SJCRH30 (cell line): ENCODE measurements around the gene TBC1D10A. TPM values are rescaled to one million over a fixed set of nuclear protein-coding genes. Genes with fewer than 3 reads are reported as not detected.

Source experiments
- DNase-seq, 2 experiments: peaks; one replicate each; pipeline ENCODE4 v3.0.0-alpha.2; 2015 to 2020
- H3K27ac ChIP-seq: fragments of 250-450 bp; sonication (Bioruptor Pico); 2 replicates; pipeline ENCODE4 v1.5.1; 2020; ENCODE audit warnings: mild to moderate bottlenecking, moderate library complexity
- H3K27me3 ChIP-seq: fragments of 250-450 bp; sonication (Bioruptor Pico); 2 replicates; pipeline ENCODE4 v1.5.1; 2020; ENCODE audit warnings: mild to moderate bottlenecking, moderate library complexity
- H3K36me3 ChIP-seq: fragments of 250-450 bp; sonication (Bioruptor Pico); 2 replicates; pipeline ENCODE4 v1.5.1; 2020; ENCODE audit warnings: mild to moderate bottlenecking, moderate library complexity
- H3K4me1 ChIP-seq: fragments of 250-450 bp; sonication (Bioruptor Pico); 2 replicates; pipeline ENCODE4 v1.5.1; 2020; ENCODE audit warnings: mild to moderate bottlenecking, moderate library complexity
- H3K4me3 ChIP-seq: fragments of 250-450 bp; sonication (Bioruptor Pico); 2 replicates; pipeline ENCODE4 v1.5.1; 2020; ENCODE audit warnings: mild to moderate bottlenecking, moderate library complexity
- H3K9me3 ChIP-seq: fragments of 250-450 bp; sonication (Bioruptor Pico); replicated peaks from 2 replicates; pipeline ENCODE4 v1.5.1; 2020; ENCODE audit warnings: mild to moderate bottlenecking, moderate library complexity
- total RNA-seq: library from RNA; depleted of rRNA; stranded (reverse); fragments of >200 nt; shearing (Covaris generic); gene quantifications from 2 replicates; pipeline ENCODE4 v1.2.3, GENCODE V29; 2014

TBC1D10A gene
- total RNA-seq, 1 experiment from 2014 or later = 5.8 TPM

DNA sequence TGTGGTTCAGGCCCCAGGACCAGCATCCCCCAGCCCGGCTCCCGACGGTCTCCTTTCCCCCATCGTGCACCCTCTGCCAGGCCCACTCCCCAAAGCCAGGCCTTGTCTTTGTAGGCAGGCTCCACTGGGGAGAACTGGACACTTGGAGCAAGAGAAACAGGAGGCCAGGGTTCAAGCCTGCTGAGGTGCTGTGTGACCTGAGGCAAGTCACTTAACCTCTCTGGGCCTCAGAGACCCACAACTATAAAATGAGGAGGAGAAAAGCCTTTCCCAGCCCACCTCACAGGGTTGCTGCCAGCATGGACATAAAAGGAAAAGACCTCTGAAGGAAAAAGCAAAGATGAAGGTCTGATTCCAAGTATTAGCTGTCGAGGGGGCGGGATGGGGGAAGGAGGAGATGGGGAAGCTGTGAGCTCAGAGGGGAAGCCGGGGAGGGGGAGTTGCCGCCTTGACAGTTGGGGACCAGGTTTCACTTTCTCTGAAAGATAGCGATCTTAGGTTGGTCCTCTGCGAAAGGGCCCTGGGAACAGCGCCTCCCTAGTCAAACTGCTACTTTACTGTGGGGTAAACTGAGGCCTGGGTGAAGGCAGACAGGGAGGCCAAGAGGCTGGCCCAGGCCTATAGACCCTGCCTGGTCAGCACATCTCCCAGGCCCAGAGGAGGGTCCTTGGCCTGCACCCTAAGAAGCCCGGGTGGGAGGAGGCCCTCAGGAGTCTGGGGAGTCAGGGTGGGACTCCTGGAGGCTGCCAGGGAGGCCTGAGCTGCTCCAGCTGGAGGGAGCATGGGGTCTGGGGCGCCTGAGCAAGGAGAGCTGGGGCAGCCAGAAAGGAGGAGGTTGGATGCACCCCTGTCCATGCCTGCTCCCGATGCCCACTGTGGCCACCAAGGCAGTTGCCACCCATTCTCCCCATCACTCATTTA is 59.1 kb downstream of the TBC1D10A start:
- Histone ChIP-seq H3K4me1 (no peaks in the 10 kb centered on the region), H3K36me3 (no peaks in the 10 kb centered on the region), H3K4me3 (no peak overlapping the region), H3K9me3 (no peaks in the 10 kb centered on the region), H3K27ac (no peak overlapping the region), H3K27me3 (no peaks in the 10 kb centered on the region)
- DNase-seq = no peak

DNA sequence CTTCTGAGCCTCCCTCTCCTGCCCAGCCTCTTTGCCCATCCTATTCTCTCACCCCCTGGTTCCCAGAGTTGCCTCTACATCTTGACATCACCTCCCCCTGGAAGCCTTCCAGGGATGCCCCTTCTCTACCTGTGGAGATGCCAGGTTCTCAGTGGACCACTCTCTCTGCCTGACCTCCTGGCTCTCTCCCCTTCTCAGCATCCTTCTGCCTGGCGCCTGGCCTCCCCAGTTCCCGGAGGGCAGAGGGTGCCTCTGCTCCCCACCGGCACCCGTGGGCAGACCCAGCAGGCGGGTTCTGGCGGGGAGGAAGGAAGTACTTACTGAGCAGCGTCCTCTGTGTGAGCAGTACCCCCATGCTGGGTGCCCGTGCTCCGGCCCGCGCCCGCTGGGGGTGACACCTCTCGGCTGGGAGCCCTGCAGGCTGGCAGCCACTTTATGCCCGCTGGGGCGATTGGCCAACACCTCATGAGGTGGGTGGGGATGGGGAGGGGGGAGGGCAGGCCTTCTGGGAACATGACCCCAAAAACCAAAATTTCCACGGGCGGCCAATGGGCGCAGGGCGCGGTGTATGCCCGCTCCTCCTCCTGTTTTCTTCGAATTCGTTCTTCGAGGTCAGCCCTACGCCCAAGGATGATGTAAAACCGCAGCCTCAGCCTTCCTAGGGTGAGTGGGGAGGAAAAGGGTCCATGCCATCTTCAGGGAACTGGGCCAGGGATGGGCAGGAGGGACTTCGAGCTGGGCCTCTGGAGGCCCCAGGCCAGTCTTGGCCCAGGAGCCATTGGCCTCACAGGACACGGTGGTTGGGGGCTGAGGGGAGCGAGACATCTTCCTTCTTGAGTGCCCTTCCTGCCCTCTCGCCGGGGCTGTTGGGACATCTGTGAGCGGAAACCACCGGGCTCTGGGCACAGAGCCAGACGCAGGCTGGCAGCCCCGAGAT is 60.0 kb downstream of the TBC1D10A start, which contains the start of gene OSM:
TSS of gene OSM (minus strand) at position 407 of the 937 bp plus-strand sequence. CDS start at position 355, 52 bp downstream.
- Histone ChIP-seq H3K36me3 (no peaks in the 10 kb centered on the region), H3K27me3 (no peaks in the 10 kb centered on the region), H3K4me3 (no peak within 1 kb of the TSS), H3K4me1 (no peaks in the 10 kb centered on the region), H3K27ac (no peak within 1 kb of the TSS), H3K9me3 (no peaks in the 10 kb centered on the region)
- DNase-seq = no peak

DNA sequence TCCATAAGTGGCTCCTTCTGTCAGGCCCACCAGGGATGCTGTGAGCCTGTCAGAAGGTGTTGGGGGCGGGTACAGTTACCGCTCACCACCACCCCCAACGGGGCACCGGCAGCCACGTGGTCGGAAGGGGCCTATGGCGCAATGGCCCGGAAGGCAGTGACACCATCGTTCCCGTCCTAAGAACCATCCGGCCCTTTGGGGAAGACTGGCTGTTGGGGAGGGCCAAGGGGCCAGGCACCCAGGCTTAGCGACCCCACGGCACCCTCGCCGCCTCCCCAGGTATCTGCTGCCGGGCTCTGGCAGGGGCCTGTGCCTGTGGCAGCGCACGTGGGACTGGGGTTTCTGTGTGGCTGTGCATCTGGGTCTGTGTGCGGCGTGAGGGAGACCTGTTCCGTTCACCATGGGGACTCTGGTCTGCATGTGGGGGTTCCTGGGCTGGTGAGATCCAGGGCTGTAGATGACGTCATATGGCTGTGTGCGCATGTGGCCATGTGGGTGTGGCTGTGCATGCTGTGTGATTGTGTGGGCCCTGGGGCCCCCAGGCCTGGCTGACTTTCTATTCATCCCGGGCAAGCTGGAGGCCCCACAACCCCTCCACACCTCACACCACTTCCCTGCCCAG is 60.8 kb downstream of the TBC1D10A start:
- Histone ChIP-seq H3K36me3 (no peaks in the 10 kb centered on the region), H3K9me3 (no peaks in the 10 kb centered on the region), H3K27ac (no peak overlapping the region), H3K4me3 (no peak overlapping the region), H3K4me1 (no peaks in the 10 kb centered on the region), H3K27me3 (no peaks in the 10 kb centered on the region)
- DNase-seq = no peak

- no peak overlapping the region for H3K27ac ChIP-seq
- no peaks in the 10 kb centered on the region for H3K9me3 ChIP-seq
- no peak overlapping the region for H3K4me3 ChIP-seq
- H3K27me3 ChIP-seq = no peaks in the 10 kb centered on the region
- no peak for DNase-seq
- no peaks in the 10 kb centered on the region for H3K36me3 ChIP-seq
- H3K4me1 ChIP-seq = no peaks in the 10 kb centered on the region
Measured at GRCh38 chr22:30265131-30265720, 61.5 kb downstream of the TBC1D10A start.

- H3K27ac ChIP-seq = no peak overlapping the region
- no peaks in the 10 kb centered on the region for H3K27me3 ChIP-seq
- H3K9me3 ChIP-seq = no peaks in the 10 kb centered on the region
- H3K4me3 ChIP-seq = no peak overlapping the region
- H3K36me3 ChIP-seq = no peaks in the 10 kb centered on the region
- H3K4me1 ChIP-seq = no peaks in the 10 kb centered on the region
- DNase-seq = no peak
Measured at GRCh38 chr22:30263883-30264282, 62.9 kb downstream of the TBC1D10A start.

GRCh38 chr22:30262917-30263741 is 63.6 kb downstream of the TBC1D10A start:
- Histone ChIP-seq H3K4me3 (no peak overlapping the region), H3K9me3 (no peaks in the 10 kb centered on the region), H3K4me1 (no peaks in the 10 kb centered on the region), H3K27me3 (no peaks in the 10 kb centered on the region), H3K27ac (no peak overlapping the region), H3K36me3 (no peaks in the 10 kb centered on the region)
- DNase-seq = peak; percentile 69 to 80

GRCh38 chr22:30262112-30262511 is 64.6 kb downstream of the TBC1D10A start:
- H3K4me1 ChIP-seq = no peaks in the 10 kb centered on the region
- DNase-seq = no peak
- H3K27me3 ChIP-seq = no peaks in the 10 kb centered on the region
- H3K36me3 ChIP-seq = no peaks in the 10 kb centered on the region
- H3K4me3 ChIP-seq = no peak overlapping the region
- no peaks in the 10 kb centered on the region for H3K9me3 ChIP-seq
- no peak overlapping the region for H3K27ac ChIP-seq

- H3K27ac ChIP-seq = no peak overlapping the region
- H3K36me3 ChIP-seq = no peaks in the 10 kb centered on the region
- no peaks in the 10 kb centered on the region for H3K4me1 ChIP-seq
- H3K27me3 ChIP-seq = no peaks in the 10 kb centered on the region
- no peak for DNase-seq
- no peaks in the 10 kb centered on the region for H3K9me3 ChIP-seq
- no peak overlapping the region for H3K4me3 ChIP-seq
Measured at GRCh38 chr22:30261134-30261533, 65.6 kb downstream of the TBC1D10A start.

DNA sequence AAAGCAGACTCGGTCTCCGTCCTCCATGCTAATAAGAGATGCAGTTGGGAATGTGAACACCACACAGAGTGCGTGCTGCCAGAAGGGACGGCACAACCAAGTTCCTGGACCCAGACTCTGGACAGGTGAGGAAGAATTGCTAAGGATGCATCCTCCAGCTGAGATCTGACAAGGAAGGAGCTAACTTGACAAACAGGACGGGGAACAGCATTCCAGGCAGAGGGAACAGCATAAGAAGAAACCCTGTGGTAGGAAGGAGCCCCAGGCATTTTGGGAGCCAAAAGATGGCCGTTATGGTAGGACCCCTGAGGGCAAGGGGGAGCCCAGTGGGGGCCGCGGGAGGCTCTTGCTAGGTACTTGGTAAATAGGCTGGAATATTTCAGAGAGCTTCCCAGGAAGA is 66.1 kb downstream of the TBC1D10A start:
- no peaks in the 10 kb centered on the region for H3K36me3 ChIP-seq
- DNase-seq = no peak
- no peaks in the 10 kb centered on the region for H3K4me1 ChIP-seq
- no peaks in the 10 kb centered on the region for H3K27me3 ChIP-seq
- no peak overlapping the region for H3K4me3 ChIP-seq
- no peaks in the 10 kb centered on the region for H3K9me3 ChIP-seq
- H3K27ac ChIP-seq = no peak overlapping the region

GRCh38 chr22:30260276-30260675 is 66.5 kb downstream of the TBC1D10A start:
- no peaks in the 10 kb centered on the region for H3K4me1 ChIP-seq
- H3K27ac ChIP-seq = no peak overlapping the region
- H3K4me3 ChIP-seq = no peak overlapping the region
- H3K27me3 ChIP-seq = no peaks in the 10 kb centered on the region
- DNase-seq = no peak
- no peaks in the 10 kb centered on the region for H3K9me3 ChIP-seq
- no peaks in the 10 kb centered on the region for H3K36me3 ChIP-seq

DNA sequence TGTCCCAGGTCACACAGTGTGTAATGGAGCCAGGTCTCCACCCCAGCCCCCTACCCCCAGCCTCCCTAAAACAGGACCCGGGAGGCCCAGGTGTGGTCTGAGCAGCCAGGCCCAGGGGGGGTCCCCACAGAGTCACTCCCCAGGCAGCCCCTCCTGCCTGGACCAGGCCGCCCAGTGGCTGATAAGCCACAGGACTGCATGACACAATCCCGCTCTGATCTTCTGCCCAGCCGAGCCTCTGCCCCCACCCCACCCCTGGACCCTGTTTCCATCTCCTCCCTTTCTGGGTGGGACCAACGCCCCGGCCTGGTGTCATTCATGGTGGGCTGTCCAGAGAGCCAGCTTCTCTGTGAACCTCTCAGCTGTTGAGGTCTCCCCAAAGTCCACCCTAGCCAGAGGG is 72.4 kb downstream of the TBC1D10A start:
- no peak overlapping the region for H3K4me3 ChIP-seq
- H3K9me3 ChIP-seq = no peaks in the 10 kb centered on the region
- H3K4me1 ChIP-seq = peaks cover 39% of the 10 kb centered on the region
- DNase-seq = no peak
- H3K27me3 ChIP-seq = no peaks in the 10 kb centered on the region
- H3K36me3 ChIP-seq = no peaks in the 10 kb centered on the region
- no peak overlapping the region; the same call in 1 of the 2 replicates for H3K27ac ChIP-seq

GRCh38 chr22:30253205-30253852 is 73.4 kb downstream of the TBC1D10A start:
- Histone ChIP-seq H3K9me3 (no peaks in the 10 kb centered on the region), H3K4me1 (peaks cover 39% of the 10 kb centered on the region), H3K4me3 (peak overlapping the region; percentile 24), H3K36me3 (no peaks in the 10 kb centered on the region), H3K27ac (peak overlapping the region; percentile 51; the same call in 1 of the 2 replicates), H3K27me3 (no peaks in the 10 kb centered on the region)
- peak; percentile 83 to 87 for DNase-seq
